ENCODE data around the gene FGF22.

FGF22 gene

GRCh38 chr19:644789-645188 is 5.1 kb downstream of the FGF22 start:
- no peak for DNase-seq

GRCh38 chr19:645912-646778 is 6.5 kb downstream of the FGF22 start:
- DNase-seq, result no peak

GRCh38 chr19:646779-647565 is 7.3 kb downstream of the FGF22 start:
- no peak for DNase-seq

- no peak for DNase-seq
These were observed 8.0 kb downstream of the FGF22 start for GRCh38 chr19:647566-648284.

- DNase-seq, result no peak
These were observed 8.6 kb downstream of the FGF22 start for GRCh38 chr19:648305-648704.

- DNase-seq, result no peak
These were observed 9.5 kb downstream of the FGF22 start for GRCh38 chr19:648904-649801.

- DNase-seq, result no peak
These were observed 10.4 kb downstream of the FGF22 start for GRCh38 chr19:650121-650520.

- DNase-seq, result no peak
These were observed 11.6 kb downstream of the FGF22 start for GRCh38 chr19:651114-651818.

- DNase-seq, result no peak
These were observed 12.3 kb downstream of the FGF22 start for GRCh38 chr19:651991-652390.

GRCh38 chr19:652467-653389 is 13.0 kb downstream of the FGF22 start:
- no peak for DNase-seq

GRCh38 chr19:653425-653824 is 13.7 kb downstream of the FGF22 start:
- no peak for DNase-seq

GRCh38 chr19:655691-656090 is 16.0 kb downstream of the FGF22 start:
- DNase-seq, result no peak

- DNase-seq, result no peak
These were observed 17.3 kb downstream of the FGF22 start for GRCh38 chr19:656751-657559.

GRCh38 chr19:657611-658010 is 17.9 kb downstream of the FGF22 start:
- DNase-seq, result no peak

GRCh38 chr19:658059-658839 is 18.6 kb downstream of the FGF22 start:
- DNase-seq, result no peak

- DNase-seq, result no peak
These were observed 19.5 kb downstream of the FGF22 start for GRCh38 chr19:658916-659839.

- no peak for DNase-seq
These were observed 21.2 kb downstream of the FGF22 start for GRCh38 chr19:660793-661426.
